Ectodermal cell (in vitro differentiated cells): ENCODE results near the gene CCDC181.

ENCODE experiments used
- H3K27ac ChIP-seq: 2 replicates; pipeline ENCODE4 v1.7.0; 2013; ENCODE audit warnings: mild to moderate bottlenecking, low read depth, low read length; ENCODE audit not compliant: insufficient read depth, poor library complexity, severe bottlenecking
- H3K27me3 ChIP-seq: 2 replicates; pipeline ENCODE4 v1.7.0; 2013; ENCODE audit warnings: mild to moderate bottlenecking, low read length; ENCODE audit not compliant: insufficient read depth, control insufficient read depth, poor library complexity, severe bottlenecking
- H3K36me3 ChIP-seq: one replicate; pipeline ENCODE4 v1.7.0; 2013; ENCODE audit warnings: low read length; ENCODE audit not compliant: control insufficient read depth, insufficient read depth
- H3K4me1 ChIP-seq: one replicate; pipeline ENCODE4 v1.7.0; 2013; ENCODE audit warnings: low read length; ENCODE audit not compliant: control insufficient read depth, insufficient read depth
- H3K4me3 ChIP-seq: 2 replicates; pipeline ENCODE4 v1.7.0; 2013; ENCODE audit warnings: low read depth, low read length, control low read depth; ENCODE audit not compliant: insufficient read depth
- H3K9me3 ChIP-seq: 2 replicates; pipeline ENCODE4 v1.7.0; 2013; ENCODE audit warnings: mild to moderate bottlenecking, low read length, moderate library complexity; ENCODE audit not compliant: control insufficient read depth
- WGBS, 2 experiments: methylation state at CpG; one replicate each; pipeline ENCODE4 v1.1.7; 2013; ENCODE audit warnings: missing lambda C conversion rate in 2 of 2; 5-methylcytosine and 5-hydroxymethylcytosine counted together

Gene CCDC181

GRCh38 chr1:169367096-169367685 is 60.1 kb downstream of the CCDC181 start:
- peaks cover 4% of the 10 kb centered on the region for H3K36me3 ChIP-seq
- 17 to 19% methylated on average over 15 of the region's 15 CpGs for WGBS, 2 experiments
- H3K27ac ChIP-seq = no peak overlapping the region
- H3K4me3 ChIP-seq = peak overlapping the region; percentile 75
- H3K9me3 ChIP-seq = no peaks in the 10 kb centered on the region
- peaks cover 3% of the 10 kb centered on the region for H3K4me1 ChIP-seq
- H3K27me3 ChIP-seq = no peaks in the 10 kb centered on the region

- no peaks in the 10 kb centered on the region for H3K27me3 ChIP-seq
- peaks cover 3% of the 10 kb centered on the region for H3K4me1 ChIP-seq
- 94 to 96% methylated on average over 2 of the region's 2 CpGs for WGBS, 2 experiments
- H3K27ac ChIP-seq = no peak overlapping the region
- H3K9me3 ChIP-seq = no peaks in the 10 kb centered on the region
- H3K4me3 ChIP-seq = no peak overlapping the region
- no peaks in the 10 kb centered on the region for H3K36me3 ChIP-seq
Measured at GRCh38 chr1:169364948-169365347, 62.3 kb downstream of the CCDC181 start.

DNA sequence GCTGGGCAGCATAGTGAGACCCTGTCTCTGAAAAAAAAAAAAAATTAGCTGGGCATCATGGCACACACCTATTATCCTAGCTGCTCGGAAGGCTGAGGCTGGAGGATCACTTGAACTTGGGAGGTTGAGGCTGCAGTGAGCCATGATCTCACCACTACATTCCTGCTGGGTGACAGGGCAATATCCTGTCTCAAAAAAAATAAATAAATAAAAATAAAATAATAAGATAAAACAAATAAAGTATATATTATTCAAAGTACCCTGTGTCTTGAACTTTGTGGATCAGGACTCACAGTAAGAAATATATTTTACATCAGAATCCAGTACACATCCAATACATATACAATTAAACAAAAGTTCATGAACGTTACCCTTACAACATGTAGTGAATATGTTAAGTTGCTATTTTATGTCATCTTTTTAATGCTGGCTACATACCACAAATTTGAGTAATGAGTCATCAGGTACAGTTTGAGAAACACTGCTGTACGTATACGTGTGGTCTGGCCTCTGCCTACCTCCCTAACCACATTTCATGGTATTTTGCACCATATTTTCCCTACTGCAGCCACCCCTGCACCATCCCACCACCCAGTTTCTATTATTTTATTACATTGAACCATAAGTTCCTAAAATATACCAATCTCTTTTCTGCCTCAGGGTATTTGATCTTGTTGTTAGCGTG is 64.1 kb downstream of the CCDC181 start:
- no peak overlapping the region for H3K27ac ChIP-seq
- WGBS, 2 experiments = 91 to 96% methylated on average over 3 to 4 of the region's 5 CpGs
- no peaks in the 10 kb centered on the region for H3K27me3 ChIP-seq
- H3K9me3 ChIP-seq = no peaks in the 10 kb centered on the region
- no peak overlapping the region for H3K4me3 ChIP-seq
- H3K36me3 ChIP-seq = no peaks in the 10 kb centered on the region
- H3K4me1 ChIP-seq = peaks cover 3% of the 10 kb centered on the region

GRCh38 chr1:169361281-169361680 is 66.0 kb downstream of the CCDC181 start:
- no peaks in the 10 kb centered on the region for H3K27me3 ChIP-seq
- H3K4me3 ChIP-seq = no peak overlapping the region
- no peaks in the 10 kb centered on the region for H3K9me3 ChIP-seq
- no peaks in the 10 kb centered on the region for H3K4me1 ChIP-seq
- no peaks in the 10 kb centered on the region for H3K36me3 ChIP-seq
- WGBS, 2 experiments = 92 to 94% methylated on average over 7 of the region's 7 CpGs
- no peak overlapping the region for H3K27ac ChIP-seq

- 91 to 95% methylated on average over 1 of the region's 1 CpG for WGBS, 2 experiments
- H3K9me3 ChIP-seq = no peaks in the 10 kb centered on the region
- no peak overlapping the region for H3K27ac ChIP-seq
- H3K36me3 ChIP-seq = no peaks in the 10 kb centered on the region
- H3K27me3 ChIP-seq = no peaks in the 10 kb centered on the region
- no peak overlapping the region for H3K4me3 ChIP-seq
- H3K4me1 ChIP-seq = no peaks in the 10 kb centered on the region
Measured at GRCh38 chr1:169360415-169360814, 66.9 kb downstream of the CCDC181 start.

- Histone ChIP-seq H3K27me3 (no peaks in the 10 kb centered on the region), H3K4me3 (no peak overlapping the region), H3K36me3 (no peaks in the 10 kb centered on the region), H3K9me3 (no peaks in the 10 kb centered on the region), H3K4me1 (no peaks in the 10 kb centered on the region), H3K27ac (no peak overlapping the region)
- 67 to 90% methylated on average over 3 to 4 of the region's 5 CpGs for WGBS, 2 experiments
Measured at GRCh38 chr1:169348383-169349036, 78.8 kb downstream of the CCDC181 start.

GRCh38 chr1:169347688-169348382 is 79.4 kb downstream of the CCDC181 start:
- no peak overlapping the region for H3K4me3 ChIP-seq
- H3K27ac ChIP-seq = no peak overlapping the region
- no peaks in the 10 kb centered on the region for H3K4me1 ChIP-seq
- 92% methylated on average over 2 of the region's 2 CpGs; no CpG with 5 or more reads in 1 of the 2 experiments for WGBS, 2 experiments
- H3K36me3 ChIP-seq = no peaks in the 10 kb centered on the region
- H3K27me3 ChIP-seq = no peaks in the 10 kb centered on the region
- H3K9me3 ChIP-seq = no peaks in the 10 kb centered on the region

GRCh38 chr1:169346036-169346589 is 81.2 kb downstream of the CCDC181 start:
- H3K9me3 ChIP-seq = no peaks in the 10 kb centered on the region
- H3K36me3 ChIP-seq = peaks cover 4% of the 10 kb centered on the region
- no peaks in the 10 kb centered on the region for H3K4me1 ChIP-seq
- 91 to 94% methylated on average over 3 of the region's 3 CpGs for WGBS, 2 experiments
- no peak overlapping the region for H3K4me3 ChIP-seq
- H3K27me3 ChIP-seq = no peaks in the 10 kb centered on the region
- H3K27ac ChIP-seq = no peak overlapping the region

DNA sequence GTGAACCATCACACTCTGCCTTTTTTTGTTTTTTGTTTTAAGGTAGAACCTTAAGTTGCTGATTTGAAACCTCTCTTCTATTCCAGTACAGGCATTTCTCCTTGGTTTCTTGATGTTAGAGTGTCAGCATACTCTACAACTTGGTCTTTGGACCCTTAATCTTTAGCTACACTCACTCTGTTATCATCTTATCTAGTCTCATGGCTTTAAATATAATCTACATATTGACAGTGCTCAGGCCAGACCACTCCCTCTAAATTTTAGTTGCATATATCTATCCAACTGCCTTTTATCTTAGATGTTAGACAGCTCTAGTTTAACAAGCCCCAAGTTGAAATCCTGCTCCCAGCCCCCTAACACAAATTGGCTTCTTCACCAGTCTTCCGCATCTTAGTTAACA is 81.8 kb downstream of the CCDC181 start:
- Histone ChIP-seq H3K9me3 (no peaks in the 10 kb centered on the region), H3K4me3 (no peak overlapping the region), H3K4me1 (no peaks in the 10 kb centered on the region), H3K27ac (no peak overlapping the region), H3K36me3 (peaks cover 4% of the 10 kb centered on the region), H3K27me3 (no peaks in the 10 kb centered on the region)
- 93 to 98% methylated on average over 1 of the region's 1 CpG for WGBS, 2 experiments
